Ovary (tissue), 9 donors: ENCODE results near the gene STPG1. TPM values are rescaled to one million over a fixed set of nuclear protein-coding genes. Genes with fewer than 3 reads are reported as not detected.

ENCODE experiments used
- DNase-seq, 5 donors: peaks; one replicate each; pipeline ENCODE4 v3.0.0-alpha.2; 2019 to 2020
- H3K27ac ChIP-seq, 2 donors: fragments of 200-600 bp; one replicate each; pipeline versions ENCODE4 v1.5.1 to v1.8.0; 2019 to 2022
- H3K27me3 ChIP-seq: fragments of 200-600 bp; one replicate; pipeline ENCODE4 v1.8.0; 2022
- H3K36me3 ChIP-seq: fragments of 200-600 bp; sonication (generic); one replicate; pipeline ENCODE4 v1.5.1; 2019
- H3K4me1 ChIP-seq: one replicate; pipeline ENCODE4 v1.8.1; 2013; ENCODE audit warnings: mild to moderate bottlenecking, moderate library complexity; ENCODE audit not compliant: insufficient read depth
- H3K4me3 ChIP-seq: fragments of 200-600 bp; sonication (generic); one replicate; pipeline ENCODE4 v1.5.1; 2017
- H3K9me3 ChIP-seq, 2 donors: fragments of 200-600 bp in 1 of 2; sonication (generic) in 1 of 2; one replicate each; pipeline versions ENCODE4 v1.5.1 to v1.8.1; 2013 to 2019; ENCODE audit warnings: mild to moderate bottlenecking in 1 of 2, moderate library complexity in 1 of 2
- EP300 ChIP-seq: sonication (generic); formaldehyde crosslinking; IDR thresholded peaks from one replicate; pipeline ENCODE4 v1.6.1; 2017; ENCODE audit warnings: antibody characterized with exemption
- POLR2A ChIP-seq: fragments of 450-650 bp; IDR thresholded peaks from one replicate; pipeline ENCODE4 v1.6.1; 2017; ENCODE audit warnings: antibody characterized with exemption, mild to moderate bottlenecking, moderate library complexity
- WGBS, 3 donors: extraction: QIAGEN DNeasy Blood & Tissue Kit in 1 of 3; methylation state at CpG; one replicate each; pipeline versions ENCODE4 v1.1.5 to v1.1.7; 2013 to 2017; 5-methylcytosine and 5-hydroxymethylcytosine counted together
- intact Hi-C, 4 donors: fragments of 100-400 bp; cut with DNase I; formaldehyde crosslinking; loops; one replicate each; pipeline versions ENCODE4 v1.11.0 to v1.15.1; 2022 to 2023
- polyA plus RNA-seq, 2 donors: library from polyadenylated mRNA; stranded (reverse); fragments of 200-250 nt in 1 of 2; fragments of 350-450 nt in 1 of 2; fragmentation: Illumina TruSeq in 1 of 2; extraction: RNeasy Lipid Tissue Mini Kit (QIAGEN cat#74804) in 1 of 2; gene quantifications; one replicate each; pipeline ENCODE4 v1.2.3, GENCODE V29; 2013 to 2014
- total RNA-seq, 7 donors: library from RNA; depleted of rRNA in 2 of 7; stranded (reverse); fragments of >200 nt in 2 of 7; fragmentation: NEBNext Ultra II Directional in 3 of 7; extraction: Animal tissue kit (Norgen Biotek cat#: 25700) in 3 of 7; gene quantifications; one replicate each; pipeline versions ENCODE4 v1.1.0 to v1.2.4, GENCODE V29; 2016 to 2023
- TF ChIP-seq, protein P1 (sequence below), 3 donors: fragments of 450-650 bp in 2 of 3; fragments of 200-600 bp in 1 of 3; IDR thresholded peaks; one replicate each; pipeline versions ENCODE4 v1.5.1 to v1.8.0; 2016 to 2022; ENCODE audit warnings: antibody characterized with exemption in 3 of 3, mild to moderate bottlenecking in 1 of 3
- donor health status: DM: no; HTN: no; CAD: no; lungs with moderate emphysema.
- donor health status: DM: no; HTN: no; CAD: no.
- donor health status: Bipolar disorder and iron deficiency.
- donor health status: DM: yes; HTN: yes; CAD: no.
- donor health status: DM: no; HTN: no; CAD: no.
- donor health status: DM: yes; HTN: yes; CAD: no.

The STPG1 gene
- total and polyA plus RNA-seq, 9 donors = 4.5 to 12.6 (median 7.3) TPM

GRCh38 chr1:24455272-24455671 is 41.7 kb upstream of the STPG1 start:
- 78 to 86% (median 86%) methylated on average over 5 of the region's 5 CpGs for WGBS, 3 donors

GRCh38 chr1:24454673-24455072 is 41.1 kb upstream of the STPG1 start:
- WGBS, 3 donors = 82 to 86% (median 83%) methylated on average over 5 of the region's 5 CpGs
- Histone ChIP-seq H3K4me3 (no peak overlapping the region), H3K36me3 (no peaks in the 10 kb centered on the region), H3K27ac (no peak overlapping the region), H3K27me3 (no peaks in the 10 kb centered on the region), H3K4me1 (no peaks in the 10 kb centered on the region), H3K9me3 (no peaks in the 10 kb centered on the region)
- no peak for TF ChIP-seq EP300
- TF ChIP-seq, protein P1, sequence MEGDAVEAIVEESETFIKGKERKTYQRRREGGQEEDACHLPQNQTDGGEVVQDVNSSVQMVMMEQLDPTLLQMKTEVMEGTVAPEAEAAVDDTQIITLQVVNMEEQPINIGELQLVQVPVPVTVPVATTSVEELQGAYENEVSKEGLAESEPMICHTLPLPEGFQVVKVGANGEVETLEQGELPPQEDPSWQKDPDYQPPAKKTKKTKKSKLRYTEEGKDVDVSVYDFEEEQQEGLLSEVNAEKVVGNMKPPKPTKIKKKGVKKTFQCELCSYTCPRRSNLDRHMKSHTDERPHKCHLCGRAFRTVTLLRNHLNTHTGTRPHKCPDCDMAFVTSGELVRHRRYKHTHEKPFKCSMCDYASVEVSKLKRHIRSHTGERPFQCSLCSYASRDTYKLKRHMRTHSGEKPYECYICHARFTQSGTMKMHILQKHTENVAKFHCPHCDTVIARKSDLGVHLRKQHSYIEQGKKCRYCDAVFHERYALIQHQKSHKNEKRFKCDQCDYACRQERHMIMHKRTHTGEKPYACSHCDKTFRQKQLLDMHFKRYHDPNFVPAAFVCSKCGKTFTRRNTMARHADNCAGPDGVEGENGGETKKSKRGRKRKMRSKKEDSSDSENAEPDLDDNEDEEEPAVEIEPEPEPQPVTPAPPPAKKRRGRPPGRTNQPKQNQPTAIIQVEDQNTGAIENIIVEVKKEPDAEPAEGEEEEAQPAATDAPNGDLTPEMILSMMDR (IDR thresholded peaks at IDR 0.05) = no peak
- TF ChIP-seq POLR2A = no peak
- intact Hi-C loops = no loop called here
- DNase-seq = no peak

More at GRCh38 chr1:24455272-24455671, 41.7 kb upstream of the STPG1 start:
- no peak overlapping the region for H3K27ac ChIP-seq
- no peak for DNase-seq
- H3K36me3 ChIP-seq = no peaks in the 10 kb centered on the region
- intact Hi-C loops = no loop called here
- no peaks in the 10 kb centered on the region for H3K9me3 ChIP-seq
- H3K4me1 ChIP-seq = no peaks in the 10 kb centered on the region
- H3K4me3 ChIP-seq = no peak overlapping the region
- no peaks in the 10 kb centered on the region for H3K27me3 ChIP-seq
- TF ChIP-seq, protein P1 (IDR thresholded peaks at IDR 0.05) = no peak
- TF ChIP-seq EP300 (no peak), POLR2A (no peak)

- WGBS, 3 donors = 81 to 90% (median 87%) methylated on average over 8 of the region's 8 CpGs
- intact Hi-C loops = no loop called here
- no peak overlapping the region for H3K27ac ChIP-seq
- no peaks in the 10 kb centered on the region for H3K36me3 ChIP-seq
- TF ChIP-seq POLR2A (no peak), EP300 (no peak)
- TF ChIP-seq, protein P1 (IDR thresholded peaks at IDR 0.05) = no peak
- no peak for DNase-seq
- no peak overlapping the region for H3K4me3 ChIP-seq
- no peaks in the 10 kb centered on the region for H3K9me3 ChIP-seq
- H3K27me3 ChIP-seq = no peaks in the 10 kb centered on the region
- H3K4me1 ChIP-seq = no peaks in the 10 kb centered on the region
Measured at GRCh38 chr1:24452922-24453485, 39.4 kb upstream of the STPG1 start.

GRCh38 chr1:24451746-24452145 is 38.2 kb upstream of the STPG1 start:
- WGBS, 3 donors = 44 to 55% (median 46%) methylated on average over 3 of the region's 3 CpGs
- TF ChIP-seq, protein P1 (IDR thresholded peaks at IDR 0.05) = no peak
- no peak for TF ChIP-seq EP300
- H3K36me3 ChIP-seq = no peaks in the 10 kb centered on the region

More at GRCh38 chr1:24451746-24452145, 38.2 kb upstream of the STPG1 start:
- intact Hi-C loops = no loop called here
- DNase-seq = no peak
- Histone ChIP-seq H3K4me1 (no peaks in the 10 kb centered on the region), H3K4me3 (no peak overlapping the region), H3K27me3 (no peaks in the 10 kb centered on the region), H3K9me3 (no peaks in the 10 kb centered on the region), H3K27ac (no peak overlapping the region)
